GM12874 (cell line): Measurements from ENCODE around the gene STN1.

Source experiments
- TF ChIP-seq, protein P1 (sequence below): IDR thresholded peaks from 2 replicates; pipeline ENCODE4 v1.5.1; 2011; ENCODE audit warnings: low read depth, mild to moderate bottlenecking, control low read depth, low read length, moderate library complexity; ENCODE audit not compliant: insufficient read depth

STN1 gene

DNA sequence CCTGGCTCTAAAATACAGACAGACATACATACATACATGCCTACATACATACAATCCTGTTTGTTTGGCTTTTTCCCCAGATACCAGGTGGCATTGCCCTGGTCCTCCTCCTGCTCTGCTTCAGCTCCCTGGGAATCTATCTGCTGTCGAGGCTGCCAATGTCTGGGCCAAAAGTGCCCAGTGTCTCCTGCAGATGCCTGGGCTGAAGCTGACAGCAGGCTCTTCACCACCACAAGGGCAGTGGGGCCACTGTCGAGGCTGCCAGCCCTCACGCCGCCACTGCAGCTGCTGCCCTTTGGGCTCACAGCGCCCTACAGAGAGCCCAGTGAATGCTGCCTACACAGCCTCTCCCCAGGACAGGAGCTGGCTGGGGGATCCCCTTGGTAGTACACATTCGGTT is 18.0 kb upstream of the STN1 start:
- TF ChIP-seq, protein P1, sequence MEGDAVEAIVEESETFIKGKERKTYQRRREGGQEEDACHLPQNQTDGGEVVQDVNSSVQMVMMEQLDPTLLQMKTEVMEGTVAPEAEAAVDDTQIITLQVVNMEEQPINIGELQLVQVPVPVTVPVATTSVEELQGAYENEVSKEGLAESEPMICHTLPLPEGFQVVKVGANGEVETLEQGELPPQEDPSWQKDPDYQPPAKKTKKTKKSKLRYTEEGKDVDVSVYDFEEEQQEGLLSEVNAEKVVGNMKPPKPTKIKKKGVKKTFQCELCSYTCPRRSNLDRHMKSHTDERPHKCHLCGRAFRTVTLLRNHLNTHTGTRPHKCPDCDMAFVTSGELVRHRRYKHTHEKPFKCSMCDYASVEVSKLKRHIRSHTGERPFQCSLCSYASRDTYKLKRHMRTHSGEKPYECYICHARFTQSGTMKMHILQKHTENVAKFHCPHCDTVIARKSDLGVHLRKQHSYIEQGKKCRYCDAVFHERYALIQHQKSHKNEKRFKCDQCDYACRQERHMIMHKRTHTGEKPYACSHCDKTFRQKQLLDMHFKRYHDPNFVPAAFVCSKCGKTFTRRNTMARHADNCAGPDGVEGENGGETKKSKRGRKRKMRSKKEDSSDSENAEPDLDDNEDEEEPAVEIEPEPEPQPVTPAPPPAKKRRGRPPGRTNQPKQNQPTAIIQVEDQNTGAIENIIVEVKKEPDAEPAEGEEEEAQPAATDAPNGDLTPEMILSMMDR: no peak

DNA sequence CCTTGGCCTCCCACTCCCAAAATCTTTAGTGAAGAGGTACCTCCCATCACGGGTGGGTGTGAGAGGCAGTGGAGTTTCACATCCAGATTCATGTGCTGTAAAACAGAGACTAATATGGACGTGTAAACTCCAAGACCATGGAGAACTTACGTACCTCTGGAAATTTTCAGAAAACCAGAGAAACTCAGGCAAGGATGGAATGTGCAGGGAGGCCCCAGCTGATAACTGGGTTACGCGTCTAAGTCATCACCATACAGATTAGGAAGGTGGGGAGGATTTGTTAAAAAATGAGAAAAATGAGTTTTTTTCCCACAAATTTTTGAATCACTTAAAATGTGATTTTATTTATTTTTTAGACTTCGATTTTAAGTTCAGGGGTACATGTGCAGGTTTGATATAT is 16.3 kb upstream of the STN1 start:
- TF ChIP-seq, protein P1: no peak

DNA sequence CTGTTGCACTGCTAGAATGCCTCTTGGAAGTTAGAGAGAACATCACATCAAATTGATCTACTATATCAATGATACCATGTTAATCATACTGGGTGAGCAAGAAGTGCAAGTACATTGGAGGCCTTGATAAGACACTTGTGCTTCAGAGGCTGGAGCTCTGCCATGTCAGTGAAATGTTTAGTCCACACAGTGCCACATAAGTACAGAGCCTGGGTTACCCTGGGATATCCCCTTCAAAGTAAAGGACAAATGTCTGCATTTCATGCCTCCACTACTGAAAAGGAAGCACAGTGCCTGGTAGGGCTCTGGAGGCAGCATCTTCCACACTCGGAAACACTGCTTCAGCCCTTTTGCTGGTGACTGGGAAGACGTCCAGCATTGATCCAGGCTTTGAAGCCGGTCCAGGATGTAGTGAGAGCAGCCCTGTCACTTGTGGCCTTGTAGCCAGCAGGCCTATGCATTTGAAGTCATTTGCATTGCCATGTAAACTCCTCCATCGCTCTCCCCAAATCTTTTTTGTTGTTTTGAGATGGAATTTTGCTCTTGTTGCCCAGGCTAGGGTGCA is 15.7 kb upstream of the STN1 start:
- TF ChIP-seq, protein P1: no peak

DNA sequence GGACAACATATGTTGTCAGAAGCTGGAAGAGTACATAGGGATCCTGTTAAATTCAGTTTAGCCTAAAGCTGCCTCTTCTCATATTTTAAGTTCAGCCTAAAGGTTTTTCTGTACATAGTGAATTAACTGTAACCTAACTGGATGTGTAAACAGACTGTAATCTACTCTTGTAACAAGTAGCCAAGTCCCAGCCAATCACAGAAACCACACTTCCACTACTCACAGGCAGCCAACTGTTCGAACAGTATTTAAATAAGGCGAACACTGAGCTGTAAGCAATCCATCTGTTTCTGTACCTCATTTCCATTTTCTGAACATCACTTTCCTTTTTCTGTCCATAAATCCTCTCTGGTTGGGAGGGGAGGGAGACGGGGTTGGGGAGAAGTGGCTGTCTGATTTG is 15.0 kb upstream of the STN1 start:
- TF ChIP-seq, protein P1: no peak

DNA sequence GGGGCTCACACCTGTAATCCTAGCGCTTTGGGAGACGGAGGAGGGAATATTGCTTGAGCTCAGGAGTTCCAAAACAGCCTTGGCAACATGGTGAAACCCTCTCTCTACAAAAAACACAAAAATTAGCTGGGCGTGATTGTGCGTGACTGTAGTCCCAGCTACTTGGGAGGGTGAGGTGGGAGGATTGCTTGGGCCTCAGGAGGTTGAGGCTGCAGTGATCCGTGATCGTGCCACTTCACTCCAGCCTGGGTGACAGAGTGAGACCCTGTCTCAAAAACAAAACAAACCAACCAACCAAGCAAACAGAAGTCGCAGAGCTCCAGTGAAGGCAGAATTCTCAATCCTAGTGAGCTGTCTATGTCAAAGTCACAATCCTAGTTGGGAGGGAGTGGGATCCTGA is 14.3 kb upstream of the STN1 start:
- TF ChIP-seq, protein P1: no peak

DNA sequence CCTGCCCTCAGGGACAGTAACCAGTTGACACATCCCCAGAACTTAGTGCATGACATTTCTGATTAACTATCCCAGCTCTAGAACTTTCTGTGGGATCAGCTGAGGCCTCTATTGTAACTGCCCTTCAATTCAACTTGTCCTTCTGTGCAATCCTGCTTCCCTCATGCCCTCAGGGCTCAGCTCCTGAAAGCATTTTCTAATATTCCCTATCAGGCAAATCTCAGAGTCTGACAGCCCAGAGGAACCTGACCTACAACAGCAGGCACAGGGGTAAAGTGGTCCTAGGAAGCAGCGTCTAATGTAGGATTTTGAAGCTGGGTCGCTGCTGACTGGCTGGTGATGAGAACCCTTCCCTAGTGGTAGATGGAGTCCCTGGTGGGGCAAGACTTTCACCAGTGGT is 13.6 kb upstream of the STN1 start:
- TF ChIP-seq, protein P1: no peak

DNA sequence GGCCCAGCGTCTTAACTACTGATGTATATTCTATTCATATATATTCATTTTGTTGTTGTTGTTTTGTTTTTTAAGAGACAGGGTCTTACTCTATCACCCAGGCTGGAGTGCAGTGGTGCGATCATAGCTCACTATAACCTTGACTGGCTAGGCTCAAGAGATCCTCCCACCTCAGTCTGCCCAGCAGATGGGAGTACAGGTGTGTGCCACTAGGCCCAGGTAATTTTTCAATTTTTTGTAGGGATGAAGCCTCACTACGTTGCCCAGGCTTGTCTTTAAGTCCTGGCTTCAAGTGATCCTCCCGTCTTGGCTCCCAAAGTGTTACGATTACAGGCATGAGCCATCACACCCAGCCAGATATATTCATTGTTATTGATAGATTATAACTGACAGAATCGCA is 12.9 kb upstream of the STN1 start:
- TF ChIP-seq, protein P1: no peak
